DND-41 (cell line): Measurements from ENCODE around the gene SERP2.

Experiments used
- ATAC-seq: fragments of 200-7000 bp; cut with Tn5 transposase; 3 replicates; pipeline ENCODE4 v1.9.1; 2021; ENCODE audit warnings: low read depth; ENCODE audit not compliant: insufficient read depth
- DNase-seq: peaks from one replicate; pipeline ENCODE4 v3.0.0-alpha.2; 2020
- H2AFZ ChIP-seq: 2 replicates; pipeline ENCODE4 v1.6.0; 2012; ENCODE audit warnings: low read depth, low read length
- H3K27ac ChIP-seq: 2 replicates; pipeline ENCODE4 v1.5.1; 2012; ENCODE audit warnings: low read length, inconsistent platforms
- H3K27me3 ChIP-seq: fragments of 200-600 bp; sonication (generic); 2 replicates; pipeline ENCODE4 v1.6.0; 2012; ENCODE audit warnings: low read length, mild to moderate bottlenecking, inconsistent platforms; ENCODE audit not compliant: insufficient read depth, poor library complexity
- H3K36me3 ChIP-seq: 2 replicates; pipeline ENCODE4 v1.5.1; 2012; ENCODE audit warnings: low read length, inconsistent platforms; ENCODE audit not compliant: insufficient read depth
- H3K4me1 ChIP-seq: 2 replicates; pipeline ENCODE4 v1.5.1; 2012; ENCODE audit warnings: mild to moderate bottlenecking, low read length; ENCODE audit not compliant: insufficient read depth
- H3K4me2 ChIP-seq: 2 replicates; pipeline ENCODE4 v1.6.0; 2012; ENCODE audit warnings: mild to moderate bottlenecking, moderate library complexity, low read length, inconsistent platforms; ENCODE audit not compliant: insufficient read depth
- H3K4me3 ChIP-seq, 2 experiments: fragments of 200-600 bp in 1 of 2; shearing (Covaris generic) in 1 of 2; 2 replicates each; pipeline ENCODE4 v1.5.1; 2012 to 2016; ENCODE audit warnings: inconsistent platforms in 2 of 2, low read length in 2 of 2, mild to moderate bottlenecking in 2 of 2, low read depth in 1 of 2, moderate library complexity in 1 of 2
- H3K79me2 ChIP-seq: 2 replicates; pipeline ENCODE4 v1.6.0; 2012; ENCODE audit warnings: low read length, inconsistent platforms; ENCODE audit not compliant: insufficient read depth
- H3K9ac ChIP-seq: 2 replicates; pipeline ENCODE4 v1.6.0; 2012; ENCODE audit warnings: low read depth, mild to moderate bottlenecking, inconsistent platforms, low read length, moderate library complexity
- H3K9me3 ChIP-seq: 2 replicates; pipeline ENCODE4 v1.5.1; 2012; ENCODE audit warnings: low read length, moderate library complexity, mild to moderate bottlenecking, inconsistent platforms; ENCODE audit not compliant: insufficient read depth, severe bottlenecking
- H4K20me1 ChIP-seq: 2 replicates; pipeline ENCODE4 v1.6.0; 2012; ENCODE audit warnings: low read length; ENCODE audit not compliant: insufficient read depth
- EZH2 ChIP-seq: IDR thresholded peaks from 3 replicates; pipeline ENCODE4 v1.6.1; 2012; ENCODE audit warnings: borderline replicate concordance, low read depth, mild to moderate bottlenecking, moderate library complexity, low read length, inconsistent platforms; ENCODE audit not compliant: severe bottlenecking
- TF ChIP-seq, protein P1 (sequence below): IDR thresholded peaks from 2 replicates; pipeline ENCODE4 v1.5.1; 2012; ENCODE audit warnings: borderline replicate concordance, low read length, moderate library complexity, mild to moderate bottlenecking; ENCODE audit not compliant: poor library complexity, severe bottlenecking; ENCODE audit errors: extremely low read depth

The SERP2 gene

GRCh38 chr13:44435919-44436510, 62.4 kb downstream of the SERP2 start:
- H3K27me3 ChIP-seq, result no peaks in the 10 kb centered on the region
- H2AFZ ChIP-seq, result peak overlapping the region; percentile 55
- ATAC-seq (no peak), DNase-seq (no peak)
- peaks cover 22% of the 10 kb centered on the region for H3K36me3 ChIP-seq
- peak overlapping the region; percentile 49 to 63 for H3K4me3 ChIP-seq
- H3K9ac ChIP-seq, result peak overlapping the region; percentile 86
- peaks cover 24% of the 10 kb centered on the region for H3K79me2 ChIP-seq
- TF ChIP-seq, protein P1, sequence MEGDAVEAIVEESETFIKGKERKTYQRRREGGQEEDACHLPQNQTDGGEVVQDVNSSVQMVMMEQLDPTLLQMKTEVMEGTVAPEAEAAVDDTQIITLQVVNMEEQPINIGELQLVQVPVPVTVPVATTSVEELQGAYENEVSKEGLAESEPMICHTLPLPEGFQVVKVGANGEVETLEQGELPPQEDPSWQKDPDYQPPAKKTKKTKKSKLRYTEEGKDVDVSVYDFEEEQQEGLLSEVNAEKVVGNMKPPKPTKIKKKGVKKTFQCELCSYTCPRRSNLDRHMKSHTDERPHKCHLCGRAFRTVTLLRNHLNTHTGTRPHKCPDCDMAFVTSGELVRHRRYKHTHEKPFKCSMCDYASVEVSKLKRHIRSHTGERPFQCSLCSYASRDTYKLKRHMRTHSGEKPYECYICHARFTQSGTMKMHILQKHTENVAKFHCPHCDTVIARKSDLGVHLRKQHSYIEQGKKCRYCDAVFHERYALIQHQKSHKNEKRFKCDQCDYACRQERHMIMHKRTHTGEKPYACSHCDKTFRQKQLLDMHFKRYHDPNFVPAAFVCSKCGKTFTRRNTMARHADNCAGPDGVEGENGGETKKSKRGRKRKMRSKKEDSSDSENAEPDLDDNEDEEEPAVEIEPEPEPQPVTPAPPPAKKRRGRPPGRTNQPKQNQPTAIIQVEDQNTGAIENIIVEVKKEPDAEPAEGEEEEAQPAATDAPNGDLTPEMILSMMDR, result no peak
- TF ChIP-seq EZH2, result no peak
- H3K27ac ChIP-seq, result peak overlapping the region; percentile 89
- no peaks in the 10 kb centered on the region for H3K9me3 ChIP-seq
- peaks cover 24% of the 10 kb centered on the region for H3K4me1 ChIP-seq
- peaks cover 12% of the 10 kb centered on the region for H4K20me1 ChIP-seq
- peak overlapping the region; percentile 78 for H3K4me2 ChIP-seq

DNA sequence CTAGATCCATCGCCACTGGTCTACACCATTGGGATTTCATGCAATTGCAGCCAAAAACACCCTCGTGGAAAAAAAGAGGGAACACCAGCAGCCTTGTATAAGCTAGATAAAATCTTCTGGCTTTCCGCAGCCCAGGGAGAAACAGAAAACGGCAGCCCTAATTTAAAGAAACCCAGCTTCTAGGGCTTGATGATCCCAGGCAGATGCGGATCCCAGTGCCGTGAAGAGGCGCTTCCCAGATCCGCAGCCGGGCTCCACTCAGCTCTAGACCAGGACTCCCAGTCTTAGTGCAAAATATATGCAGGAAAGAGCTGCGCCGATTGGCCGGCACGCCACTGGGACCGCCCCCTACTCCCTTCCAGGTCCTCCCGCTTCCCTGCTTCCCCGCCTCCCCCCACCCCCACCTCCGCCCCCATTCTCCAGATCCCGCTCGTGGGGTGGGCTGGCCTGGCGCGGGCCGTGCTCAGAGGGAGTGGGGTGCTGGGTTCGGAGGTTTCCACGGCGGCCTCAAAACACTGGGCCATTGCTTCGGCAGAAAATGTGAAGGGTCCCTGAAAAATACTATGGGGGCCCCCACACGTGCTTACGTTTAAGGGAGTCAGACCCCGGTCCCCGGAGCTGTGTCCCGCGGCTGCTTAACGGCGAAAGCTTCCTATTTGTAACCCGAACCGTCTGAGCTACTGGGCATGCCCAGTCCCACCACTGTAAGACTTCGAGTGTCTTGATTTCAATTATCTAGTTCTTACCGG, 63.1 kb downstream of the SERP2 start:
- Histone ChIP-seq H3K9me3 (no peaks in the 10 kb centered on the region), H3K4me2 (peak overlapping the region; percentile 78), H4K20me1 (peaks cover 12% of the 10 kb centered on the region), H3K4me1 (peaks cover 24% of the 10 kb centered on the region), H3K4me3 (peak overlapping the region; percentile 49 to 63), H3K9ac (peak overlapping the region; percentile 86), H3K27me3 (no peaks in the 10 kb centered on the region), H3K27ac (peak overlapping the region; percentile 89), H2AFZ (peak overlapping the region; percentile 63), H3K79me2 (peaks cover 24% of the 10 kb centered on the region), H3K36me3 (peaks cover 22% of the 10 kb centered on the region)
- peak; percentile 84 for DNase-seq
- TF ChIP-seq EZH2, result no peak
- TF ChIP-seq, protein P1, result peak; percentile 1
- ATAC-seq, result peak; percentile 73

- TF ChIP-seq, protein P1, result peak; percentile 68
- TF ChIP-seq EZH2, result no peak
- Histone ChIP-seq H3K4me1 (peaks cover 24% of the 10 kb centered on the region), H3K79me2 (peaks cover 24% of the 10 kb centered on the region), H3K9me3 (no peaks in the 10 kb centered on the region), H3K27ac (peak overlapping the region; percentile 89), H3K4me2 (peak overlapping the region; percentile 78), H2AFZ (peak overlapping the region; percentile 63; the same call in 1 of the 2 replicates), H3K9ac (peak overlapping the region; percentile 86), H3K36me3 (peaks cover 22% of the 10 kb centered on the region), H3K4me3 (peak overlapping the region; percentile 30 to 63; a peak in 3 of 4 replicates), H3K27me3 (no peaks in the 10 kb centered on the region), H4K20me1 (peaks cover 12% of the 10 kb centered on the region)
- ATAC-seq (no peak), DNase-seq (no peak)
Observed at GRCh38 chr13:44437356-44438233, 64.0 kb downstream of the SERP2 start.
